ENCODE measurements around the gene PIAS3. TPM values are rescaled to one million over a fixed set of nuclear protein-coding genes. Genes with fewer than 3 reads are reported as not detected.
"Not testable (repeated sequence)": the region's sequence is repeated elsewhere in the genome, so short reads cannot be mapped to it uniquely, and the experiment has no call there.

The PIAS3 gene
- polyA plus RNA-seq, 3 donors, result 45.7 to 56.0 (median 54.4) TPM

DNA sequence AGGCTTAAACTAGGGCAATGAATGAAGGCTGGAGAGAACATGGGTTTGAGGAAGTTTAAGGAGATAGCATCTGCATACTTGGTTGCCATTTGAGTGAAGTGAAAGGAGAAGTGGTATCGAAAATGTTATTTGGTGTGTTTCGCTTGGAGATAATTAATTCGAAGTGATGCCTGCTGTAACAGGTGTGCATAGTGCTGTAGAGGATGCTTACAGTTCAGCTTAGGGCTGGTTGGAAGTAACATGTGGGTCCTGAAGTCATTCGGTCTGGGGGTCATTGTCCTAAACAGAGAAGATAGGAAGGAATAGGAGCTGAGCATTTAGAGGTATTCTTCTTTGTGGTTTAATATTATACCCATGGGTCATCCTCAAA is 13.8 kb downstream of the PIAS3 start:
- peak in 1 of 11 donors; percentile 17 for DNase-seq (ENCODE audit: extremely low read depth in 1 of 11, low read depth in 9 of 11, low spot score in 4 of 11)

DNA sequence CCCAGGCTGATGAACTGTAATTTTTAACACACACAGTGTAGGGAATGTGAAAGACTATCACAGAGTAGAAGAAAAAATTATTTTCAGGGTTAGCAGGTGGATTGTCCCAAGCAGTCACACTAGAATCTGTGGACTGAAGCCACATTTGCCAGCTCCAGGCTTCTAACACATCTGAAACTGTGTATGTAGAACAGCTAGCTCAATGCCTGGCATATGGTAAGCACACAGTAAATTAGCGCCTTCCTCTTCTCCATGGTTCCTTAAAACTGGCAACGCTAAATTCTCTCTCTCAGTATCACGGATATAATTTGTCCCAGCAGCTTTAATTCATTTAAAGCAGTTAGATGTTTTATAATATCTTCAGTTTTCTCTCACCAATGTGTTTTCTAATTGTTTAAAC is 15.8 kb downstream of the PIAS3 start:
- no peak for DNase-seq (ENCODE audit: extremely low read depth in 1 of 11, low read depth in 9 of 11, low spot score in 4 of 11)

GRCh38 chr1:145837656-145838055 is 21.2 kb downstream of the PIAS3 start:
- no peak for DNase-seq (ENCODE audit: extremely low read depth in 1 of 11, low read depth in 9 of 11, low spot score in 4 of 11)

- not testable (repeated sequence) for DNase-seq (ENCODE audit: extremely low read depth in 1 of 11, low read depth in 9 of 11, low spot score in 4 of 11)
Measured at GRCh38 chr1:145830810-145831209, 28.1 kb downstream of the PIAS3 start.

- no peak for DNase-seq (ENCODE audit: extremely low read depth in 1 of 11, low read depth in 9 of 11, low spot score in 4 of 11)
Measured at GRCh38 chr1:145828367-145829026, 30.4 kb downstream of the PIAS3 start.

GRCh38 chr1:145827966-145828365 is 30.9 kb downstream of the PIAS3 start:
- no peak for DNase-seq (ENCODE audit: extremely low read depth in 1 of 11, low read depth in 9 of 11, low spot score in 4 of 11)

GRCh38 chr1:145826030-145826429 is 32.9 kb downstream of the PIAS3 start:
- no peak for DNase-seq (ENCODE audit: extremely low read depth in 1 of 11, low read depth in 9 of 11, low spot score in 4 of 11)

DNA sequence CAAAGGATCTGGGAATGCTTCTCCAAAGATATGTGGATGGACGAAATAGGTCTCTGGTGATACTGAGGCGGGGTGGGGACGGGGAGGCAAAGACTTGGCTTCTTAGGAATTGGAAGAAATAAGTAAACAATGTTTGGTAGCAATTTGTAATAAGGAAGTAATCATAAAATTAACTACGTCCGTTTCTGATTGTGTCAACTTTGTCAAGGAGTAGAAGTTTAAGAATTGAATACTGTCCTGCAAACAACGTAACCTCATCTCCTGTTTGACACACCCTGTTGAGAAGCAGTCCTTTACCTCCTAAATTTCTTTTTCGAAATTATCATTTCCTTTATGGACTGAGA is 34.4 kb downstream of the PIAS3 start:
- DNase-seq (ENCODE audit: extremely low read depth in 1 of 11, low read depth in 9 of 11, low spot score in 4 of 11), result no peak

- peak; percentile 64 to 90 (median 81) for DNase-seq (ENCODE audit: extremely low read depth in 1 of 11, low read depth in 9 of 11, low spot score in 4 of 11)
Measured at GRCh38 chr1:145823565-145824498, 35.0 kb downstream of the PIAS3 start, which contains the start of the genes POLR3C and RNF115. POLR3C (plus strand) TSS chr1:145824200; CDS start chr1:145825777, 1,577 bp downstream. RNF115 (minus strand) TSS chr1:145824095; CDS start chr1:145823873, 222 bp downstream.

GRCh38 chr1:145822779-145823331 is 36.0 kb downstream of the PIAS3 start:
- not testable (repeated sequence) for DNase-seq (ENCODE audit: extremely low read depth in 1 of 11, low read depth in 9 of 11, low spot score in 4 of 11)

DNA sequence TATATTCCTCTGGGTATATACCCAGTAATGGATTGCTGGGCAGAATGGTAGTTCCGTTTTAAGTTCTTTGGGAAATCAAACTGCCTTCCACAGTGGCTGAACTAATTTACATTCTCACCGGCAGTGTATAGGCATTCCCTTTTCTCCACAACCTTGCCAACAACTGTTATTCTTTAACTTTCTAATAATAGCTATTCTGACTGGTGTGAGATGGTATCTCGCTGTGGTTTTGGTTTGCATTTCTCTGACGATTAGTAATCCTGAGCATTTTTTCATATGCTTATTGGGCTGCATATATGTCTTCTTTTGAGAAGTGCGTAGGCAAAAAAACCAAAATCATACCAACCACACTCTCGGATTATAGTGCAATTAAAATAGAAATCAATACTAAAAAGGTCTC is 40.8 kb downstream of the PIAS3 start:
- not testable (repeated sequence) for DNase-seq (ENCODE audit: extremely low read depth in 1 of 11, low read depth in 9 of 11, low spot score in 4 of 11)

- not testable (repeated sequence) for DNase-seq (ENCODE audit: extremely low read depth in 1 of 11, low read depth in 9 of 11, low spot score in 4 of 11)
Measured at GRCh38 chr1:145812977-145813810, 45.7 kb downstream of the PIAS3 start.

GRCh38 chr1:145806844-145807243 is 52.0 kb downstream of the PIAS3 start:
- no peak for DNase-seq (ENCODE audit: extremely low read depth in 1 of 11, low read depth in 9 of 11, low spot score in 4 of 11)

DNA sequence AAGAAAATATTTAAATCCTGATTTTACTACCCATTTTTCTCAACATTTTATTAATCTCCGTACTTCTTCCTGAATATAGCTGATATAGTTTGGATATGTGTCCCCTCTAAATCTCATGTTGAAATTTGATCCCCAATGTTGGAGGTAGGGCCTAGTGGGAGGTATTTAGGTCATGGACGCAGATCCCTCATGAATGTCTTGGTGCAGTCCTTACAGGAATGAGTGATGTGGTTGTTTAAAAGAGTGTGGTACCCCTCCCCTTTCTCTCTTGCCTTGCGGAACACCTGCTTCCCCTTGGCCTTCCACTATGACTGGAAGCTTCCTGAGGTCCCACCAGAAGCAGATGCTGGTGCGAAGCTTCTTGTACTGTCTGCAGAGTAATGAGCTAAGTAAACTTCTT is 52.5 kb downstream of the PIAS3 start:
- no peak for DNase-seq (ENCODE audit: extremely low read depth in 1 of 11, low read depth in 9 of 11, low spot score in 4 of 11)

- no peak for DNase-seq (ENCODE audit: extremely low read depth in 1 of 11, low read depth in 9 of 11, low spot score in 4 of 11)
Measured at GRCh38 chr1:145805057-145805456, 53.8 kb downstream of the PIAS3 start.

- no peak for DNase-seq (ENCODE audit: extremely low read depth in 1 of 11, low read depth in 9 of 11, low spot score in 4 of 11)
Measured at GRCh38 chr1:145804235-145805045, 54.4 kb downstream of the PIAS3 start.

DNA sequence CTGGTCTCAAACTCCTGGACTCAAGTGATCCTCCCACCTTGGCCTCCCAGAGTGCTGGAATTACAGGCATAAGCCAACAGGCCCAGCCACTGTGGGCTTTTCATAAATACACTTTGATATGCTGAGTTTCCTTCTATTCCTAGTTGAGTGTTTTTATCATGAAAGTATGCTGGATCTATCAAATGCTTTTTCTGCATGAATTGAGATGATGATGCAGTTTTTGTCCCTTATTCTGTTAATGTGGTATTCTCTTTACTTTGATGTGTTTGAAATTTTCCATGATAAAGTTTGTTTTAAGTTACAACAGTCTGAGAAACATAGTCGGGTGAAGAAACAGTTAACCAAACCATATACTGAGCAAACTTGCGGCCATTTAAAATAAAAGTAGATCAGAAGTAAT is 59.1 kb downstream of the PIAS3 start:
- DNase-seq (ENCODE audit: extremely low read depth in 1 of 11, low read depth in 9 of 11, low spot score in 4 of 11), result no peak

Measured in renal cortex interstitium (tissue), 11 donors.